GM12801 (cell line): ENCODE measurements around the gene DIP2C.

ENCODE experiments used
- TF ChIP-seq, protein P1 (sequence below): IDR thresholded peaks from one replicate; pipeline ENCODE4 v1.5.1; 2011; ENCODE audit warnings: control low read depth; ENCODE audit not compliant: insufficient read length; ENCODE audit errors: extremely low read depth

DIP2C gene

DNA sequence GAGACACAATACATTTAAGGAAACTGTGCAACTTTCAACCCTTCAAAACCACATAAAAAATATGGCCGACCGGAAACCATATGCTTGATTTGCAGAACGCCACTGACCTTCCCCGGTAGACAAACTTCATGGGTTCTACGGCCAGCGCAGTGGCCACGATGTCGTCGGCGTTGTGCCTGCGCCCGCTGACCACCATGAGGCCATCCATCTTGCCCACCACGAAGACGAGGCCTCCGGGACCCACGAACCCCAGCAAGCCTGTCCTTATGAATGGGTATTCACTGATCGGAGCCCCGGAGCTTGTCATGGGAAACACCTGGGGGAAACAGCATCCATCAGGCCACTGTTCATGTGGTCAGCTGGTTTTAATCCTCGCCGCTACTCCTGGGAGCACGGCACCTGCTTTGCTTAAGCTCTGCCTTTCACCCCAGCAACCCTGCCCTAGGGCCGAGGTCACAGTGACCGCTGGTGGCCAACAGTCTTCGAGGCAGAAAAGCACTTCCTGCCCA is 325.1 kb downstream of the DIP2C start:
- TF ChIP-seq, protein P1, sequence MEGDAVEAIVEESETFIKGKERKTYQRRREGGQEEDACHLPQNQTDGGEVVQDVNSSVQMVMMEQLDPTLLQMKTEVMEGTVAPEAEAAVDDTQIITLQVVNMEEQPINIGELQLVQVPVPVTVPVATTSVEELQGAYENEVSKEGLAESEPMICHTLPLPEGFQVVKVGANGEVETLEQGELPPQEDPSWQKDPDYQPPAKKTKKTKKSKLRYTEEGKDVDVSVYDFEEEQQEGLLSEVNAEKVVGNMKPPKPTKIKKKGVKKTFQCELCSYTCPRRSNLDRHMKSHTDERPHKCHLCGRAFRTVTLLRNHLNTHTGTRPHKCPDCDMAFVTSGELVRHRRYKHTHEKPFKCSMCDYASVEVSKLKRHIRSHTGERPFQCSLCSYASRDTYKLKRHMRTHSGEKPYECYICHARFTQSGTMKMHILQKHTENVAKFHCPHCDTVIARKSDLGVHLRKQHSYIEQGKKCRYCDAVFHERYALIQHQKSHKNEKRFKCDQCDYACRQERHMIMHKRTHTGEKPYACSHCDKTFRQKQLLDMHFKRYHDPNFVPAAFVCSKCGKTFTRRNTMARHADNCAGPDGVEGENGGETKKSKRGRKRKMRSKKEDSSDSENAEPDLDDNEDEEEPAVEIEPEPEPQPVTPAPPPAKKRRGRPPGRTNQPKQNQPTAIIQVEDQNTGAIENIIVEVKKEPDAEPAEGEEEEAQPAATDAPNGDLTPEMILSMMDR: no peak

DNA sequence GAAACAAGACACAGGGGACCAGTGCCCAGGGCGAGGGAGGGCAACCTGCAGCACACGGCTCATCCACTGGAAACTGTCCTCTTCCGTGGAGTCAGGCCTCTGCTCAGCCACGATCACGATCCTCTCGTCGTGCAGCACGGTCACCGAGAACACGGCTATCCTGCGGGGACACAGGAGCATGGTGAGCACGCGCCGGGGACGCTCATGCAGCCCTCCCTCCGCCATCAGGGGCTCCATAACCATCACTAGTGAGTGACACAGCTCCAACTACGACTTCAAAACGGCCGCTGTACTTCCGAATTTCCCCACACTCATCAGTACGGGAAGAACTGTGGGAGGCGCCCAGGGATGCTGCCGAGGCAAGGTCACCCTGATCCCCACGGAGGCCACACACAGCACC is 326.3 kb downstream of the DIP2C start:
- TF ChIP-seq, protein P1: no peak

DNA sequence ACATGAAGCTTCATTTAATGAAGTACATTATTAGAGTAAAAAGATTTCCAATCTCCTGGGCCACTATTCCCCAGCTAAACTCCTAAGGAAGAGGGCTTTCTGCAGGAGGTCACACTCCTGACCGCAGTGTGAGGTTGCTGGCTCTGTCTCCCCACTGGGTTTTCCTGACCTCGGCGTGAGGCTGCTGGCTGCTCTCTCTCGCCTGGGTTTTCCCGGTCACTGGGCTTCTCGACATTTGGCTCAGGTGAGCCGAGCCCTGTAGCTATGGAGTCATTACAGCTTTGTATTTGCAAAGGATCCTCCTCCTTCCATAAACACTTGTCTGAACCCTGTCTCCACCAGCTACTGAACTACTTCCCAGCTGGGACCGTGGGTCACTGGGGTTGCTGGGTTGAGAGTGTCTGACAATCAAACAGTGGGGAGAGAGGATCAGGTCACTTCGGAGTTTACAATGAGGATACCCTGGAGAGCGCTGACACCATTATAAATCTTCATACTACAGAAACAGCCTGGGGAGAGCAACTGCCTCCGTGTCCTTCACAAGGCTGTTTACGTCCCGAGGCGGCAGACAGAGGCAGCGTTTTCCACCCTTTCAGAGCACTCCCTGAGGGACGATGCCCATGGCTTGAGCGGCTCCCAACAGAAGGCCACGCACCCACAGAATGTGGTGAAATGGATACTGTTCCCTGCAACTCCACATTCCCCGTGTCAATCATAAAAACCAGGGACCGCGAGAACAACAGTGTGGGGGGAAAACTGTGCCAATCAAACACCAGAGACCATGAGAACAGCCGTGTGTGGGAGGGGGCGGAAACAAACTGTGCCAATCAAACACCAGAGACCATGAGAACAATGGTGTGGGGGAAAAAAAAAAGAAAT is 328.0 kb downstream of the DIP2C start:
- TF ChIP-seq, protein P1: no peak

DNA sequence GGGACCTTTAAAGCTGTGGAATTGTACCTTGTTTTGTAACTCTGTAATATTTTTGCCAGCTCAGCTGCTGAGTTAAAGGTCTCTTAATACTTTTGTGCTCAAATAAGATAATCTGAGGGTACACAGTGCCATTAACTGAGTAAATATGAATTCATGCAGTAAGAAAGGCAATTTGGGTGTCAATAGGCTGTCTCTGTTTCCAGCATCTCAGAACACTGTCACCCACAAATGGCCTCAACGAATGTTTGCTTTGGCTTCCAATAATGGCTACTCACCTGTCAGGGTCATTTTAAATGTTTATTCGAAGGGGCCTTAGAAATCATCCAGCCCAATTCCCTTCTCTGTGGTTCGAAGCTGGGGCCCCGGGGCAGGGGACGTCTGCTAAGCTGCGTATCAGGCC is 328.8 kb downstream of the DIP2C start:
- TF ChIP-seq, protein P1: no peak

DNA sequence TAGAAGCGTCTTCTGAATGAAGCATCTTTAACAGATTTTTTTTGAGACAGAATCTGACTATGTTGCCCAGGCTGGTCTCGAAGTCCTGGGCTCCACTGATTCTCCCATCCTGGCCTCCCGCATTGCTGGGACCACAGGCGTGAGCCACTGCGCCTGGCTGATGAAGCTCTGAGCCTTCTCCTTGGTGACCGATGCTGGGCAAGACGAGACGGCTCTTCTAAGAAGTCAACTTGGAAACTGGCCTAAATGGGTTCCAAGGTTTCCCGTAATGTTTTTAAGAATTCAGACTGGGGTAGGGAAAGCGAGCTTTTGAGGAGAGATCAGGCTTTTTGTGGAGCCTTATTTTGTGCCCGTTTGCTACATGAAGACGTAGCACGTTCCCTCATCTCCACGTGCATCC is 329.7 kb downstream of the DIP2C start:
- TF ChIP-seq, protein P1: no peak

DNA sequence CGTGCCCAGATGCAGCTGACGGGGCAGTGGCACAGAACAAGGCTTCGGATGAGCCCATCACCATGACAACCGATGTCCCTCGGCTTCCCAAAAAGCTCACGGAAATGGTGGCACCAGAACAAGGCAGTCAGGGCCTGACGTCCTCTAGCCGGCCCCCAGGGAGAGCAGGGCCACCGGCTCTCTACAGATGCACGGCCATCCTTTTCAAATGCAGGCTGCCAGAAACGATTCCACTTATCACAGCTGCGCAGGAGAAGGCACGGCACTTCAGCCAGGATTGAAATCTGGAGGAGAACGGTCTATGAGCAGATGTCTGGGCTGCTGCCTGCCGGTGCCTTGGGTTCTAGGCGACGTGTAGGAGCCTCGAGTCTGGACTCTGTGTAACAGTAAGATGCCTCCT is 330.4 kb downstream of the DIP2C start:
- TF ChIP-seq, protein P1: no peak

DNA sequence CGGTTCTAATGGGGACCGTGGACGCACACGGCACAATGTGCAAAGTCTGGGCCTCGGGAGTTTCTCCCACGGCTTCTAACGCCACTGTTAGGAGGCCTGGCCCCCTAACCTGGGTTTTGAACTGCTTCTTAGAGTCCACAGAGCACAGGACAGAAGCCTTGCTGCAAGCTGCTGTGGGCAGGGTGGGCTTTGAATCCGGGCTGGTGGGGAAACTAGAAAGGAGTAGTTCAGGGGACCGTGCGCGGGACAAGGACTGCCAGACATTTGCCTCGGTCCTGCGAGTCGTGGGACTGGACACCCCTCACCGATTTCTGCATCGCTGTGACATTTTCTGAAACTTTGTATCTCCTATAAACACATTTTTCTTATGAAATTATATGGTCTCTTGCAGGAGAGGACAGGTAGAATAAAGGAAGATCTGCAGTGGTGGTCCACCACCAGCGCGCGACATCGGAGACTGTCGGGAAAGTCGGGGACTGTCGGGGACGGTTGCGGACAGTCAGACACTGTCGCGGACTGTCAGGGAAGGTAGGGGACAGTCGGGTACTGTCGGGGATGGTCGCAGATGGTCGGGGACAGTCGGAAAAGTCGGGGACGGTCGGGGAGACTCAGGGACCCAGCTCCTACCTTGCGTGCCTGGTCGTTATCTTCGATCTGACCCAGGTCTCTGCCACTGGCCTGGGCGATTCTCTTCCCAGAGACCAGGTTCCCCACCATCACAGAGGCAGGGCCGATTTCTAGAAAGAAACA is 332.1 kb downstream of the DIP2C start:
- TF ChIP-seq, protein P1: no peak
